ENCODE data around the gene URM1.

DNA sequence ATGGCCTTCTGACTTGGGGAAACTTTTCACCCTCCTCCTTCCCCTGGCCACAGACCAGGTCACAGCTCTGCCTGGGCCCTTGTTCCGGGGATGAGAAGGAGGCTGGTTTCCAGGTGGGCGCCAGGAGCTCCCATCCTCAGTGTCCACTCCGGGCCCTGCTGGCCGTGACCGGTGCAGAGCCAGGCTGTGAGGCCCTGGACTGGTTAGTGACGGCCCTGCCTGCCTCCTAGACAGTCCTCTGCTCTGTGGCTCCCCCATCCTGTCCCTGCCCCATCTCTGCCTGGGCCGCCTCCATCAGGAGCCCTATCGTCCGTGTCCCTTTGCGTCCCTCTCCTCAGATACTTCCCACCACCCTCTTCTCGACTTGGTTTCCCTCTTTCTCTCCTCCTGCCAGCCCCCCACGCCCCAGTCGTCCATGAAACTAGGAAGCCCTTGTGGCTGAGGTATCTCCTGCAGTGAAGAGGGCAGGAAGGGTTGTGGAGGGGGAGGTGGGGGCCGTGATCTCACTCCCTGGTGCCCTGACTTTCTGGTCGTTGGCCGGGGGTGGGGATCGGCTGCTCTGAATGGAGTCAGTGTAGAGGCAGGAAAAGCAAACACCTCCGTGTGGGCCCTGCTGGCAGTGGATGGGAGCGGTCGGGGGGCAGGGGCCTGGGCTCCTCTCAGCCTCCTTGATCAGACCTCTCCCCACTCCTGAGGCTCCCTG is 34.1 kb downstream of the URM1 start:
- no peak for TF ChIP-seq YY1 (IDR thresholded peaks at IDR 0.05; ENCODE audit: insufficient read depth, insufficient read length)
- no peak for TF ChIP-seq ZNF274 (IDR thresholded peaks at IDR 0.05; ENCODE audit: low read depth, low read length)

All from NT2/D1 (cell line).